Retinal pigment epithelial cell (primary cell): Measurements from ENCODE around the gene ALDH5A1.

Experiments
- DNase-seq: peaks from one replicate; pipeline ENCODE4 v3.0.0-alpha.2; 2010; ENCODE audit warnings: low read depth
- H3K4me3 ChIP-seq: 2 replicates; pipeline ENCODE4 v1.5.1; 2011; ENCODE audit warnings: mild to moderate bottlenecking, low read length, control low read depth, moderate library complexity
- CTCF ChIP-seq: conservative IDR thresholded peaks from 2 replicates; pipeline ENCODE4 v1.5.1; 2011; ENCODE audit warnings: low read depth, low read length, control low read depth, inconsistent platforms

ALDH5A1 gene

GRCh38 chr6:24537082-24537699, 42.4 kb downstream of the ALDH5A1 start:
- TF ChIP-seq CTCF, result no peak
- no peak overlapping the region for H3K4me3 ChIP-seq
- DNase-seq, result no peak

DNA sequence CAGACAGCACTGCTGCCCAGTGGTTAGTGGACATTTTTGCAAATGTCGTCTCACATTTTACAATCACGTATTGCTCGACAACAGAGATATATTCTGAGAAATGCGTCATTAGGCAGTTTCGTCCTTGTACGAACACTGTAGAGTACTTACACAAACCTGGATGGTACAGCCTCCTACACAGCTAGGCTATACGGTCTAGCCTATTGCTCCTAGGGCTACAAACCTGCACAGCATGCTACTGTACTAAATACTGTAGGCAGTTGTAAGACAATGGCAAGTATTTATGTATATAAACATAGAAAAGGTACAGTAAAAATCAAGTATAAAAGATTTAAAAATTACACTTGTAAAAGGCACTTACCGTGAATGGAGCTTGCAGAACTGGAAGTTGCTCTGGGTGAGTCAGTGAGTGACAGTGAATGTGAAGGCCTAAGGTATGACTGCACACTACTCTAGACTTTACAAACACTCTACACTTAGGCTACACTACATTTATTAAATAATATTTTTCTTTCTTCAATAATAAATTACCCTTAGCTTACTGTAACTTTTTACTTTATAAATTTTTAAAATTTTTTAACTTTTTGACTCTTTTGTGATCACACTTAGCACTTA, 43.1 kb downstream of the ALDH5A1 start:
- H3K4me3 ChIP-seq, result no peak overlapping the region
- DNase-seq, result no peak
- TF ChIP-seq CTCF, result no peak

DNA sequence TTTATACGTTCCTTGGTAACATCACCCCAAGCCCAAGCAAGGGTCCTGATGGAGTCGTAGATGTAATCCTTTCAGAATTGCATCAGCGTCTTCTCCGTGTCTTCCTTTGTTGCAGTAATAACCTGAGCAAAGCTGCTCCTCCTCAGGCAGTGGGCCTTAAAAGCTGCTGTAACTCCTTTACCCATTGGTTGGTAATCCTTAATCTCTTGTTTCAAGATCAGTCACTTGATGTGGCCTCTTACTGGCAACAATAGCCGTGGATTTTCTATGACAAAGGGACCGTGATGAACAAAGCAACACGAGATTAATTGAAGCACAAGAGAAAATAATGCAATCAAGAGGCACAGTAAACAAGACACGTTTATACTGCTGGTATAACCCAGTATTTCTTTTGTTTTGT, 44.6 kb downstream of the ALDH5A1 start:
- no peak for DNase-seq
- no peak overlapping the region for H3K4me3 ChIP-seq
- TF ChIP-seq CTCF, result no peak

GRCh38 chr6:24540197-24540596, 45.4 kb downstream of the ALDH5A1 start:
- TF ChIP-seq CTCF, result no peak
- DNase-seq, result no peak
- no peak overlapping the region for H3K4me3 ChIP-seq

DNA sequence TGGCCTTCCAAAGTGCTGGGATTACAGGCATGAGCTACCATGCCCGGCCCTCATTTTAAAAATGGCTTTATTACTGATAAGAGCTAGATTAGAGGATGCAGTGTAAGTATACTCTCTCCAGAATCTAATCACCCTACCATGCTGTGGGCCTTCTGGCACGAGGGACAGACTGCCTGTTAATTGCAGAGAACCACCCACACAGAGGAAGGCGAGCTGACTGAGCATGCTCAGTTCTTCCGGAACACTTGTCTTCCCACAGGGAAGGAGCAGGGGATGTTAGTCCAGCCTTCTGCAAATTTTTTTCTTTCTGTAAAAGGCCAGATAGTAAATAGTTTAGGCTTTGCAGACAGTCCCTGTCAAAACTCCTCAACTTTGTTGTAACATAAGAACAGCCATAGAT, 48.9 kb downstream of the ALDH5A1 start:
- no peak overlapping the region for H3K4me3 ChIP-seq
- DNase-seq, result no peak
- TF ChIP-seq CTCF, result no peak

DNA sequence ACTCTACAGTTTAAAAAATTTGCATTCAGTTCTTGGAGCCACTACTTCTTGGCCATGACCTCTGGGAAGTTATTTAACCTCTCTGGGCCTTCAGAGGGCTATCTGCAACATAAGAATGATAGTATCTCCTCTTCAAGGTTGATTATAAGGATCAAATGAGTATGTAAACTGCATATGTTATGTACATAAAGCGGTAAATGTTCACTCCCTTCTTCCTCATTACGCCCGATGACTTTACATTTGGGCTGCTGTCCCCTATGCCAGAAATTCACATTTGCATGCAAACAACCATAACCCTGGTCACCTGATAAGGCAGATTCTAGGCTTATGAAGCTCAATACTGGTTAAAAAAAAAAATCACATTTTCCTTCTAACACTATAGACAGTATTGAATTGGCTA, 50.4 kb downstream of the ALDH5A1 start:
- H3K4me3 ChIP-seq, result no peak overlapping the region
- no peak for TF ChIP-seq CTCF
- DNase-seq, result no peak

- no peak for TF ChIP-seq CTCF
- no peak overlapping the region for H3K4me3 ChIP-seq
- DNase-seq, result no peak
Measured at GRCh38 chr6:24545691-24546090, 50.9 kb downstream of the ALDH5A1 start.
